ENCODE measurements around the gene CDSN.

- TF ChIP-seq, protein P1, sequence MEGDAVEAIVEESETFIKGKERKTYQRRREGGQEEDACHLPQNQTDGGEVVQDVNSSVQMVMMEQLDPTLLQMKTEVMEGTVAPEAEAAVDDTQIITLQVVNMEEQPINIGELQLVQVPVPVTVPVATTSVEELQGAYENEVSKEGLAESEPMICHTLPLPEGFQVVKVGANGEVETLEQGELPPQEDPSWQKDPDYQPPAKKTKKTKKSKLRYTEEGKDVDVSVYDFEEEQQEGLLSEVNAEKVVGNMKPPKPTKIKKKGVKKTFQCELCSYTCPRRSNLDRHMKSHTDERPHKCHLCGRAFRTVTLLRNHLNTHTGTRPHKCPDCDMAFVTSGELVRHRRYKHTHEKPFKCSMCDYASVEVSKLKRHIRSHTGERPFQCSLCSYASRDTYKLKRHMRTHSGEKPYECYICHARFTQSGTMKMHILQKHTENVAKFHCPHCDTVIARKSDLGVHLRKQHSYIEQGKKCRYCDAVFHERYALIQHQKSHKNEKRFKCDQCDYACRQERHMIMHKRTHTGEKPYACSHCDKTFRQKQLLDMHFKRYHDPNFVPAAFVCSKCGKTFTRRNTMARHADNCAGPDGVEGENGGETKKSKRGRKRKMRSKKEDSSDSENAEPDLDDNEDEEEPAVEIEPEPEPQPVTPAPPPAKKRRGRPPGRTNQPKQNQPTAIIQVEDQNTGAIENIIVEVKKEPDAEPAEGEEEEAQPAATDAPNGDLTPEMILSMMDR (IDR thresholded peaks at IDR 0.05): no peak
- TF ChIP-seq POLR2A (IDR thresholded peaks at IDR 0.05): no peak
Measured at GRCh38 chr6:31157513-31158139, 37.4 kb upstream of the CDSN start, which contains the start of gene CCHCR1.

Data from esophagus squamous epithelium (tissue), 4 donors.